RCC 7860 (cell line): ENCODE results near the gene PSD2.
"Not testable (repeated sequence)": the region's sequence is repeated elsewhere in the genome, so short reads cannot be mapped to it uniquely, and the experiment has no call there.

ENCODE experiments used
- DNase-seq: peaks from one replicate; pipeline ENCODE4 v3.0.0-alpha.2; 2015; ENCODE audit warnings: low spot score
- FAIRE-seq: peaks from 2 replicates; lab custom pipeline; 2012; peaks lifted over from hg19 to GRCh38; lab: Jason Lieb, UNC

PSD2 gene

GRCh38 chr5:139789116-139789844 is 6.3 kb upstream of the PSD2 start:
- DNase-seq (no peak), FAIRE-seq (no peak)

DNA sequence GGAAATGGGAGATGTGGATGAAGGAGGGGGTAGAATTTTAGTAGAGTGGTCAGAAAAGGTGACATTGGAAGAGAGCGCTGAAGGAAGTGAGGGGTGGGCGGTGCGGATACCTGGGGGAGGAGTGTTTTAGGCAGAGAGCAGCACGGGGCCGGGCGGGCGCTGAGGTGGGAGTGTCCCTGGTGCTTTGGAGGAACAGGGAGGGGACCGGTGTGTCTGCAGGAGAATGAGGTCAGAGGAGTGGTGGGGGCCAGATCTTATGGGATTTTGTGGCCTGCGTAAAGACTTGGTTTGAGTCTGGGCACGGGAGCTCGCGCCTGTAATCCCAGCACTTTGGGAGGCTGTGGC is 5.8 kb upstream of the PSD2 start:
- FAIRE-seq (no peak), DNase-seq (no peak)

- DNase-seq, result no peak
- no peak for FAIRE-seq
Observed at GRCh38 chr5:139792218-139792617, 3.4 kb upstream of the PSD2 start.

- FAIRE-seq, DNase-seq: not testable (repeated sequence)
Observed at GRCh38 chr5:139792655-139793054, 3.0 kb upstream of the PSD2 start.

- no peak for FAIRE-seq
- DNase-seq, result no peak
Observed at GRCh38 chr5:139794067-139794846, 1.4 kb upstream of the PSD2 start.

DNA sequence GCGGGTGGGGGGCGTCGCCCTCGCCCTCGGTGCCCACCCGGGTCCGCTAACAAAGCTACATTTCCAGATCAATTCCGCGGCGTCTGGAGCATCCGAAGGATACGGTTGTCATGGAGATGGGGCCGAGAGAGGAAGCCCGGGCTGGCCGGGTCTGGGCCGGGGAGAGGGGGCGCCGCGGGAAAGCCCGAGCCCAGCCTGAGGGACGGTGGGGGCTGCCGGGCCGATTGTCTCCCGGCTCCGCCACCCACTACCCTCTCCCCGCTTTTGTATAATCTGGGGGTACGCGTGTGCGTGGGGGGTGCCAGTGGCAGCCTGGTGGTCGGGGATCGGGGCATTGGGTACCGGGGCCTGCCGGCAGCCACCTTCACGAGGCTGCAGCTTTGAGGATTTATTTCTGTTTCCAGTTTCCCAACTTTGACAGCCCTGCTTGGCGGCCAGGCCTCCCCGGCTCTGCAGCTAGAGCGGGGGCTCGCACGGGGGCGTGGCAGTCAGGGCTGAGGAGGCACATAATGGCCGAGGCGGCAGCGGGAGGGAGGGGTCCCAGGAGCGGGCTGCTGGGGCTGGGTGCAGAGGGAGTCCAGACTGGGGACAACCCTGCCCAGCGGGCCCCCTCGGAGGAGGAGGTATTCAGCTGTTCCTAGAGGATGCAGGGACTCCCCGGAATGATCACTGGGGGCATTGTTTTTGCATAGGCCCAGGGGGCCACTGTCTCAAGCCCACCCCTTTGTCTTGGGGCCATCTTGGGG is 626 bp downstream of the PSD2 start:
- no peak for DNase-seq

DNA sequence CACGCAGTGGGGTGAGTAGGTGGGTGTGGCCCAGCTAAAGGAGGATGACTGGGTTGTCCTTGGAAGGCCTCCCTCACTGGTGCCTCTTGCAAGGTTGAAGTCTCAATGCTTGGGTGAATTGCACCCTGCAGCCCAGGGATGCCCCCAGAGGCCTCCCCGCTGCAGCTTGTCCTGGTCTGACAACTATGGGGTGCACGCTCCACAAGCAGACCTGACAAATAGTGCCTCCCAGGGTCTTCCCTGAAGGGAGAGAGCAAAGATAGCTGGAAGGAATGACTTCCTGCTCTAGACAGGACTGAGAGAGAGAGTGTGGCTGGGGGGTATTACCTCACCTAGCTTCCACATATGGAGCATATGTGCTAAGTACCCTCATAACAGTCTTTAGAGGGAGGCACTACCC is 1.7 kb downstream of the PSD2 start:
- DNase-seq (no peak), FAIRE-seq (no peak)

More for the DNA sequence above, 626 bp downstream of the PSD2 start:
- FAIRE-seq, result no peak

- DNase-seq (no peak), FAIRE-seq (no peak)
Observed at GRCh38 chr5:139797856-139798510, 2.4 kb downstream of the PSD2 start.

DNA sequence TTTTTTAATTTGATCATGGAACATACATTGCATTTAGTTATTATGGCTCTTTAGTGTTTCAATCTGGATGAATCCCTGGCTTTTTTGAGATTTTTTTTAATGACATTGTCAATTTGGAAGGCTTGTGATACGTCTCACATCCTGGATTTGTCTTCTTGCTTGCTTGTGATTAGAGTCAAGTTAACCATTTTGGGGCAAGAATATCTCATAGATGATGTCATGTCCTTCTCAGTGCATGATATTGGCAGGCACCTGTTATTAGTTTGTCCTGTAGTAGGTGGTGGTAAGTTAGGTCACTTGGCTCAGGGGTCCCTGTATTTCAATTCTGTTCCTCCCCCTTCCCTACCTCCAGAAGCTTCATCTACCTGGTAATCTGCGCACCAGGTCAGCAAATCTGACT is 3.3 kb downstream of the PSD2 start:
- DNase-seq (no peak), FAIRE-seq (no peak)

GRCh38 chr5:139799359-139799758 is 3.8 kb downstream of the PSD2 start:
- DNase-seq (no peak), FAIRE-seq (no peak)

DNA sequence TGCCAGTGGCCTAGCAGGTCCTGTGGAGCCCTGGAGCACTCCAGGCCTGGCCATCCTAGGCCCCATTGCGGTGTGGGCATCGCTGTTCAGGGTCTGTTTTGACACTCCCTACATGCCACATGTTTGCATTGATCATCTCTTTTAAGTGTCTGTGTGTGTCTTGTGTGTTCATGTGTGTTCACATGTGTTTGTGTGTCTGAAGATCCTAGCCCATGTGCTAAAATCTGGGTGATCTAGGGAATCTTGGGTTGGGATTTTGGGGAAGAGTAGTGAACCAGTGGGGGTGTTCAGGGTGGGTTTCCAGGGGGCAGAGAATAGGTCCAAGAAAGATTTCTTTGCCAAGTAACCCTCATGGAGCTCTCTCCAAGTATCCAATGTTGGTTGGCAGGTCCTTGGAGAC is 8.4 kb downstream of the PSD2 start:
- no peak for DNase-seq
- FAIRE-seq, result no peak

GRCh38 chr5:139804800-139805397 is 9.3 kb downstream of the PSD2 start:
- DNase-seq, result no peak
- FAIRE-seq, result no peak

GRCh38 chr5:139805545-139805944 is 9.9 kb downstream of the PSD2 start:
- no peak for DNase-seq

DNA sequence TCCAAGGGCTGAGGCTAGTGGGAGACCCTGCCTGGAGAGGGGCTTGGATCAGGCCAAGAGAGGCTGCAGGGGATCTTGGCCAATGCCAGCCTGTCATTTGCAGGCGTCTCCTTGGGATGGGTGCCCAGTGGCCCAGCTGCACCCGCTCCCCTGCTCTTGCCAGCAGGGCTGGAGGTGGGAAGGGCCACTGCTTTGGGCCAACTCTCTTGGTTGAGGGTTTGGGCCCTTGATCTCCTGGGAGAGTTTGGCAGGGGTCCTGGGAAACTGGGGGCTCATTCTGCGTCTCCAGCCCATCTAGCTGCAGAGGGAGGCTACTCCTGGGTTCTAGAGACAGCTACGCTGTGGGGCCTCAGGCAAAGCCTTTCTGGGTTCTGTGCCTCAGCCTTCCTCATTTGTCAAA is 10.5 kb downstream of the PSD2 start:
- no peak for FAIRE-seq

More at GRCh38 chr5:139805545-139805944, 9.9 kb downstream of the PSD2 start:
- no peak for FAIRE-seq

DNA sequence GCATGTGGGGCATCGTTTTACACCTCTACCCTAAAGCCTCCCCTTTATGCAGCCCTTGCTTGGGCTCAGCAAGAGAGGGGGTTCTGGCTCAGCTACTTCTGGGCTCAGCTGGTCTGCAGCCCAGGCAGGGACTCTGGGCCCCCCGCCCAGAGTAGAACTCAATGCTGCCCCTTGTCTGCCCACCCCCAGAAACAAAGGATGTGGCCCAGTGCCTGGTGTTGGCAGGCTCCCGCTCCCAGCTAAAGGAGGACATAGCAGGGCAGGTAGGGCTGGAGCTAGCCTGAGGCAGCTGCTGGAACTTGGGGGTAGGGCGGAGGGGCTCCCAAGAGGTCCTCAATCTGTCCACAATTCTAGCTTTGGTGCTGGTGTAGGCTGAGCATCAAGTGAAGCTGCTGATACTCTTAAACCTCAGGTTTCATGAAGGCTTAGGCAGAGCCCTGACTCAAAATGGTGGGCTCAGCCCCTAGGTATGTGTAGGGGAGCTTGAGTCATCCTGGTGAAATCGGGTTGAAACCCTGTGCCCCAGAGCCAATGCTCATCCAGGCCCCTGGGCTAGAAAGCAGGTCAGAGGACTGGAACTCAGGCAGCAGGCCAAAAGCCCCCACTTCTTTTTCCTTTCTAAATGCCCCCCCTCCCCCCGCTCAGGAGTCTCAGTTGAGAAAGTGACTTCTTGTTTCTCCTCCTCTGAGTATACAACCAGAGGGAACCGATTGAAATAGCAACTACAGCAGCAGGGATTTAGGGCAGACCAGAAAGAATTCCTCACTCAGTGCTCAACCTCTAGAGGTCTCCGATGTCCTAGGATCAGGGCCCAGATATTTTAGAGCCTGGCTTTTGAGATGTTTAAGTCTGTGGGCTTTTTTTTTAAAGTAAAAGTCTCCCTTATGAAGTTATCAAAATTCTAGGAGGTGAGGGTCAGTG is 11.4 kb downstream of the PSD2 start:
- DNase-seq (no peak), FAIRE-seq (no peak)

More for the DNA sequence above, 10.5 kb downstream of the PSD2 start:
- DNase-seq, result no peak

DNA sequence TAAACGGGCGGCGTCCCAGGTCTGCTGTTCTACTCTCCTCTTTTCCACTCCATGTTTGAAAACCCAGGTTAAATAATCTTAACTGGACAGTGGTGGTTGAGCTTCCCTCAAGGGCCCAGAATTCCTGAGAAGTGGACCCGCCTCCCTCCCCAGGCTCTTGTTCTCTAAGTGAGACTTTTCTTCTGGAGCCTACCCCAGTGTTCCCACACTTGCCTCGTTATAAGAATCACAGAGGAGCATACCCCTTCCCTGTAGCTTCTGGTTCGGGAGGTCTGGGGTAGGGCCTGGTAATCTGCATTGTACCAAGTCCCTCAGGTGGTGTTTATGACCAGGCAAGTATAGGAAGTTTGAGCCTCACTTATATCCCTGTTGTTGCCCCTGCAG is 12.0 kb downstream of the PSD2 start:
- FAIRE-seq (no peak), DNase-seq (no peak)

GRCh38 chr5:139808481-139809330 is 13.1 kb downstream of the PSD2 start:
- no peak for DNase-seq

GRCh38 chr5:139809331-139809810 is 13.8 kb downstream of the PSD2 start:
- no peak for FAIRE-seq

More at GRCh38 chr5:139808481-139809330, 13.1 kb downstream of the PSD2 start:
- FAIRE-seq, result no peak

More at GRCh38 chr5:139809331-139809810, 13.8 kb downstream of the PSD2 start:
- no peak for DNase-seq
